Heart left ventricle (tissue), 16 donors: Measurements from ENCODE around the gene NUSAP1. TPM values are rescaled to one million over a fixed set of nuclear protein-coding genes. Genes with fewer than 3 reads are reported as not detected.
"Not testable (repeated sequence)": the region's sequence is repeated elsewhere in the genome, so short reads cannot be mapped to it uniquely, and the experiment has no call there.

ENCODE experiments used
- ATAC-seq, 4 donors: fragments of 200-7000 bp; cut with Tn5 transposase; one replicate each; pipeline ENCODE4 v1.9.1; 2020 to 2022; ENCODE audit warnings: moderate library complexity in 4 of 4, mild to moderate bottlenecking in 3 of 4, moderate number of reproducible peaks in 1 of 4
- DNase-seq, 5 donors: peaks; one replicate each; pipeline ENCODE4 v3.0.0-alpha.2; 2020
- H3K27ac ChIP-seq, 12 donors: fragments of 200-600 bp; sonication (generic) in 4 of 12; one replicate each; pipeline versions ENCODE4 v1.5.0 to v1.8.0; 2016 to 2022; ENCODE audit warnings: mild to moderate bottlenecking in 2 of 12
- H3K27me3 ChIP-seq, 9 donors: fragments of 200-600 bp; sonication (generic) in 2 of 9; one replicate each; pipeline versions ENCODE4 v1.5.1 to v1.8.0; 2016 to 2022; ENCODE audit warnings: mild to moderate bottlenecking in 3 of 9
- H3K36me3 ChIP-seq, 9 donors: fragments of 200-600 bp; sonication (generic) in 2 of 9; one replicate each; pipeline versions ENCODE4 v1.5.0 to v1.8.0; 2018 to 2022; ENCODE audit warnings: mild to moderate bottlenecking in 2 of 9
- H3K4me1 ChIP-seq, 12 donors: fragments of 200-600 bp; sonication (generic) in 4 of 12; one replicate each; pipeline versions ENCODE4 v1.5.0 to v1.8.0; 2016 to 2022; ENCODE audit warnings: mild to moderate bottlenecking in 3 of 12
- H3K4me3 ChIP-seq, 12 donors: fragments of 200-600 bp; sonication (generic) in 4 of 12; one replicate each; pipeline versions ENCODE4 v1.5.0 to v1.8.0; 2017 to 2022; ENCODE audit warnings: mild to moderate bottlenecking in 9 of 12, moderate library complexity in 4 of 12
- H3K9me3 ChIP-seq, 12 donors: fragments of 200-600 bp; sonication (generic) in 4 of 12; one replicate each; pipeline versions ENCODE4 v1.5.0 to v1.8.0; 2016 to 2022; ENCODE audit warnings: mild to moderate bottlenecking in 1 of 12
- POLR2A ChIP-seq, 2 donors: fragments of 450-650 bp; IDR thresholded peaks; one replicate each; pipeline ENCODE4 v1.6.1; 2017; ENCODE audit warnings: antibody characterized with exemption in 2 of 2, mild to moderate bottlenecking in 2 of 2, moderate library complexity in 2 of 2
- WGBS, 4 donors: extraction: QIAGEN DNeasy Blood & Tissue Kit in 2 of 4; methylation state at CpG; one replicate each; pipeline versions ENCODE4 v1.1.5 to v1.1.7; 2013 to 2018; 5-methylcytosine and 5-hydroxymethylcytosine counted together
- intact Hi-C, 10 donors: fragments of 100-400 bp; cut with DNase I; formaldehyde crosslinking; loops; one replicate each; pipeline versions ENCODE4 v1.11.1 to v1.14.2; 2022
- polyA plus RNA-seq, 2 donors: library from polyadenylated mRNA; stranded (reverse); fragments of 200-250 nt; gene quantifications; one replicate each; pipeline ENCODE4 v1.2.3, GENCODE V29; 2013
- total RNA-seq, 9 donors: library from RNA; depleted of rRNA in 2 of 9; stranded (reverse); fragments of >200 nt in 2 of 9; fragmentation: NEBNext Ultra II Directional in 3 of 9; extraction: Animal tissue kit (Norgen Biotek cat#: 25700) in 3 of 9; gene quantifications; one replicate each; pipeline versions ENCODE4 v1.1.0 to v1.2.4, GENCODE V29; 2016 to 2023
- TF ChIP-seq, protein P1 (sequence below), 12 donors: fragments of 200-600 bp; sonication (generic) in 4 of 12; IDR thresholded peaks; one replicate each; pipeline versions ENCODE4 v1.5.0 to v1.8.0; 2018 to 2022; ENCODE audit warnings: antibody characterized with exemption in 12 of 12, mild to moderate bottlenecking in 5 of 12
- donor health status: ischemic (EF 13 %, LVEDD 7.1; RV severe dilation, severe dysfunction).
- donor health status: healthy with polysubstance abuse.
- donor health status: DM: no; HTN: yes; CAD: no.
- donor health status: DM: no; HTN: no; CAD: no.
- donor health status: ischemic (EF 25% LVEDD 6.9; RV normal size, moderate dysfunction).
- donor health status: ischemic (EF 25% LVEDD 5.7; RV mildly dilated, moderate dysfunction).
- donor health status: healthy.
- donor health status: DM: yes; HTN: yes; CAD: no.
- donor health status: ischemic (EF 35%, LVEDD 5.7; RV mildly dilated, moderate dysfunction).
- donor health status: nonischemic (EF 11% LVEDD 7.7; RV severe dilation, severe dysfunction).
- donor health status: DM: yes; HTN: yes; CAD: no.
- donor health status: PGD.
- donor health status: ischemic (EF 29% LVEDD 5.4; RV normal size, mild dysfunction).
- donor health status: nonischemic (EF 23%, LVEDD 6.1; RV moderate dilation, normal function).

The NUSAP1 gene
- total and polyA plus RNA-seq, 11 donors = 0.23 to 23.1 (median 1.1) TPM

DNA sequence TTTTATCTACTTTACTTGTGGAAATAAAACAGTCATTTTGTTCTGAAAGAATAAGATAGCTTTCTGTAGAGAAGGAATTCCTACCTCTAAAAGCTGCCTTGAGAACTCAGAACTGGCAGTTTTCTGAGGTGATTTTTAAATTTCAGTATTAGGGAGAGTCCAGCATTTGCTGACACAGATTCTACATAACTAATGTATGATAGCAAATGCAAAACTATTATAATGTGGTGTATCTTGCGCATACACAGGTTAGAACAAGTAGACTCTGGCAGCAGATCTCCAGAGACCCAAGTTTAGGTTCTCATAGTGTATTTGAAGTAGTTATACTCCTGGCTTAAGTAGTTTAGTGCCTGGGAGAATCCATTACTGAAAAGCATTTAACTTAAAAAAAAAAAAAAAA lies 31.1 kb upstream of the NUSAP1 start:
- intact Hi-C loops = no loop called here
- Histone ChIP-seq H3K4me1 (peaks cover 0 to 6% (median 0%) of the 10 kb centered on the region in 12 donors), H3K27ac (no peak overlapping the region), H3K9me3 (no peaks in the 10 kb centered on the region), H3K36me3 (peaks cover 0 to 84% (median 45%) of the 10 kb centered on the region in 9 donors), H3K4me3 (no peak overlapping the region), H3K27me3 (no peaks in the 10 kb centered on the region)
- WGBS, 4 donors = 85 to 99% (median 95%) methylated on average over 1 of the region's 1 CpG
- TF ChIP-seq POLR2A (IDR thresholded peaks at IDR 0.05) = no peak
- TF ChIP-seq, protein P1, sequence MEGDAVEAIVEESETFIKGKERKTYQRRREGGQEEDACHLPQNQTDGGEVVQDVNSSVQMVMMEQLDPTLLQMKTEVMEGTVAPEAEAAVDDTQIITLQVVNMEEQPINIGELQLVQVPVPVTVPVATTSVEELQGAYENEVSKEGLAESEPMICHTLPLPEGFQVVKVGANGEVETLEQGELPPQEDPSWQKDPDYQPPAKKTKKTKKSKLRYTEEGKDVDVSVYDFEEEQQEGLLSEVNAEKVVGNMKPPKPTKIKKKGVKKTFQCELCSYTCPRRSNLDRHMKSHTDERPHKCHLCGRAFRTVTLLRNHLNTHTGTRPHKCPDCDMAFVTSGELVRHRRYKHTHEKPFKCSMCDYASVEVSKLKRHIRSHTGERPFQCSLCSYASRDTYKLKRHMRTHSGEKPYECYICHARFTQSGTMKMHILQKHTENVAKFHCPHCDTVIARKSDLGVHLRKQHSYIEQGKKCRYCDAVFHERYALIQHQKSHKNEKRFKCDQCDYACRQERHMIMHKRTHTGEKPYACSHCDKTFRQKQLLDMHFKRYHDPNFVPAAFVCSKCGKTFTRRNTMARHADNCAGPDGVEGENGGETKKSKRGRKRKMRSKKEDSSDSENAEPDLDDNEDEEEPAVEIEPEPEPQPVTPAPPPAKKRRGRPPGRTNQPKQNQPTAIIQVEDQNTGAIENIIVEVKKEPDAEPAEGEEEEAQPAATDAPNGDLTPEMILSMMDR (IDR thresholded peaks at IDR 0.05) = no peak
- no peak for DNase-seq
- no peak for ATAC-seq

DNA sequence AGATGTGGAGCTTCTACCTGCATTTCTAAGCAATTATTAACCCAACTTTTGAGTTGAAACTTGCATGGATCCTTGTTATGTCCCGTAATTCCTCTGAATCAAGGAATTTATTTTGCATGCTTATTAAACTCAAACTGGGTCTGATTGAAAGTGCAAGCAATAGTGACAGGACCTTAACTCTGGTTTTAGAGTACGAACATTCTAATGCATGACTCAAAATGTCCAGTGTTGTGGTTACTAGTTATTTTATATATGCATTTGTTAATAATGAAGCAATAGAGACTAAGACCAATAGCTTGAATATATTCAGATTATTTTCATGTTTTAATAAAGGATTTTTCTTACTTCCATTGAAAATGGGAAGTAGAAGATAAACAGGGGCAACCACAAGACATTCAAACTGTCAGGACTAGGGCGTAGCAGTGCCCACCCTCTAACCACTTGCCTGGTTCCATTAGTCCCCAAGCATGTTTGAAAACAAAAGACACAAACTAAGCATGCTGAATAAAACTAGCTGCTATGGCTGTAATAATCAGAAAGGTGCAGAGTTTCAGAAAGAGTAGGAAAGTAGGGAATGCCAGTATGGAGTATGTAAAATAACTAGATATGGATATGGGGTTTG lies 28.4 kb upstream of the NUSAP1 start:
- Histone ChIP-seq H3K4me1 (peaks cover 0 to 6% (median 0%) of the 10 kb centered on the region in 12 donors), H3K9me3 (no peaks in the 10 kb centered on the region), H3K27me3 (no peaks in the 10 kb centered on the region), H3K27ac (no peak overlapping the region), H3K4me3 (no peak overlapping the region), H3K36me3 (peaks cover 0 to 64% (median 18%) of the 10 kb centered on the region in 9 donors)
- TF ChIP-seq, protein P1 (IDR thresholded peaks at IDR 0.05) = no peak
- TF ChIP-seq POLR2A (IDR thresholded peaks at IDR 0.05) = no peak
- WGBS, 4 donors = 91 to 97% (median 92%) methylated on average over 3 of the region's 3 CpGs
- intact Hi-C loops = no loop called here
- DNase-seq = no peak
- ATAC-seq = no peak

DNA sequence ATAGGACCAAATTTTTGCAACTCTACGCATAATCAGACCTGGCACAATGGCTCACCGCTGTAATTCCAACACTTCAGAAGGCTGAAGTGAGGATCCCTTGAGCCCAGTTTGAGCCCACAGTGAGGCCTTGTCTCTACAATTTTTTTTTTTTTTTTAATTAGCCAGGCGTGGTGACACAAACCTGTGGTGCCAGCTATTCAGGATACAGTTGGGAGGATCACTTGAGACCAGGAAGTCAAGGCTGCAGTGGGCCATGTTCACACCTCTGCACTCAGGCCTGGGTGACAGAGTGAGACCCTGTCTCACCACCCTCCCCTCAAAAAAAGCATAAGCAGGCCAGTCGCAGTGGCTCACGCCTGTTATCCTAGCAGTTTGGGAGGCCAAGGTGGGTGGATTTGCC lies 25.0 kb upstream of the NUSAP1 start:
- intact Hi-C loops = no loop called here
- no peak for TF ChIP-seq POLR2A (IDR thresholded peaks at IDR 0.05)
- TF ChIP-seq, protein P1 (IDR thresholded peaks at IDR 0.05) = no peak
- no peaks in the 10 kb centered on the region for H3K9me3 ChIP-seq
- 91 to 97% (median 94%) methylated on average over 5 of the region's 5 CpGs for WGBS, 4 donors
- H3K27me3 ChIP-seq = no peaks in the 10 kb centered on the region
- no peak overlapping the region for H3K27ac ChIP-seq
- ATAC-seq (no peak), DNase-seq (no peak)
- no peak overlapping the region for H3K4me3 ChIP-seq
- H3K4me1 ChIP-seq = peaks cover 0 to 6% (median 0%) of the 10 kb centered on the region in 12 donors
- peaks cover 0 to 54% (median 19%) of the 10 kb centered on the region in 9 donors for H3K36me3 ChIP-seq

DNA sequence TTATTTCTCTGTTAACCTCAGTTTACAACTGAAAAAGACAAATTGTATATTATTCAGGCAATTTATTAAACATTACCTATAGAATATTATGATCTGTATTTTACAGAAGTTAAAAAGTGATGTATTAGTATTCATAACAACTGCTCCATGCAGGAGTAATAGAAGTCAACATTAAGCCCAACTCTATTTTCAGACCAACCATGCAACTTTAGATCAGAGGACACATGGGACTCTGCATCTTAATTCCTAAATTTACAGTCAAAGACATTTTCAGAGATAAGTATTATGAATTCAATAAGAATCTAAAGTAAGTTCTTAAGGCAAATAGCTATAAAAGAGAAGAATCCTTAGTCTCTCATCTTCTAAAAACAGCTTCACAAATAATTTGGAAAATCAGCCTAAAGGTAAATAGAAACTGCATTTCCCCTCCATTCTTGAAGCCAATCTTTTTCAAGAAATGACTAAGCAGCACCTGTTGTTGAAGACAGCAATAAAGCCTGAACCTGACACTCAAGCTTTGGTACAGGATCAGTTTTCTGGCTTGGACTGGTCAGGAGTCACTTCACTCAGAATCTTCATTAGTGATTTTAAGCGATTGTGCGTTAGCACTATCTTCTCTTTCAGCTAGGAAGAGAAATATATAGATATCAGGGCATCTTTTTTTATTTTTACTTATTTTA lies 23.3 kb upstream of the NUSAP1 start:
- WGBS, 4 donors = 96 to 97% (median 97%) methylated on average over 2 of the region's 2 CpGs
- TF ChIP-seq POLR2A (IDR thresholded peaks at IDR 0.05) = no peak
- TF ChIP-seq, protein P1 (IDR thresholded peaks at IDR 0.05) = no peak
- Histone ChIP-seq H3K27ac (no peak overlapping the region), H3K9me3 (no peaks in the 10 kb centered on the region), H3K27me3 (no peaks in the 10 kb centered on the region), H3K36me3 (peaks cover 0 to 50% (median 31%) of the 10 kb centered on the region in 9 donors), H3K4me1 (peaks cover 0 to 6% (median 0%) of the 10 kb centered on the region in 12 donors), H3K4me3 (no peak overlapping the region)
- ATAC-seq (no peak), DNase-seq (no peak)
- intact Hi-C loops = no loop called here

DNA sequence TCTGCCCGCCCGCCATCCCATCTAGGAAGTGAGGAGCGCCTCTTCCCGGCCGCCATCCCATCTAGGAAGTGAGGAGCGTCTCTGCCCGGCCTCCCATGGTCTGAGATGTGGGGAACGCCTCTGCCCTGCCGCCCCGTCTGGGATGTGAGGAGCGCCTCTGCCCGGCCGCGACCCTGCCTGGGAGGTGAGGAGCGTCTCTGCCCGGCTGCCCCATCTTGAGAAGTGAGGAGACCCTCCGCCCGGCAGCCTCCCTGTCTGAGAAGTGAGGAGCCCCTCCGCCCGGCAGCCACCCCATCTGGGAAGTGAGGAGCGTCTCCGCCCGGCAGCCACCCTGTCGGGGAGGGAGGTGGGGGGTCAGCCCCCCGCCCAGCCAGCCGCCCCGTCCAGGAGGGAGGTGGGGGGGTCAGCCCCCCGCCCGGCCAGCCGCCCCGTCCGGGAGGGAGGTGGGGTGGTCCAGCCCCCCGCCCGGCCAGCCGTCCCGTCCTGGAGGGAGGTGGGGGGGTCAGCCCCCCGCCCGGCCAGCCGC lies 11.8 kb upstream of the NUSAP1 start:
- H3K4me3 ChIP-seq, H3K36me3 ChIP-seq, DNase-seq, ATAC-seq, H3K27ac ChIP-seq, H3K4me1 ChIP-seq, H3K9me3 ChIP-seq, H3K27me3 ChIP-seq, intact Hi-C loops: not testable (repeated sequence)
- 96 to 98% (median 98%) methylated on average over 6 to 39 of the region's 39 CpGs for WGBS, 4 donors
